GM12873 (cell line): ENCODE results near the gene ADCY2.

Experiments
- TF ChIP-seq, protein P1 (sequence below): IDR thresholded peaks from 2 replicates; pipeline ENCODE4 v1.5.1; 2012; ENCODE audit warnings: low read depth, mild to moderate bottlenecking, moderate library complexity, low read length, control low read depth; ENCODE audit not compliant: insufficient read depth; ENCODE audit errors: missing control alignments

The ADCY2 gene

DNA sequence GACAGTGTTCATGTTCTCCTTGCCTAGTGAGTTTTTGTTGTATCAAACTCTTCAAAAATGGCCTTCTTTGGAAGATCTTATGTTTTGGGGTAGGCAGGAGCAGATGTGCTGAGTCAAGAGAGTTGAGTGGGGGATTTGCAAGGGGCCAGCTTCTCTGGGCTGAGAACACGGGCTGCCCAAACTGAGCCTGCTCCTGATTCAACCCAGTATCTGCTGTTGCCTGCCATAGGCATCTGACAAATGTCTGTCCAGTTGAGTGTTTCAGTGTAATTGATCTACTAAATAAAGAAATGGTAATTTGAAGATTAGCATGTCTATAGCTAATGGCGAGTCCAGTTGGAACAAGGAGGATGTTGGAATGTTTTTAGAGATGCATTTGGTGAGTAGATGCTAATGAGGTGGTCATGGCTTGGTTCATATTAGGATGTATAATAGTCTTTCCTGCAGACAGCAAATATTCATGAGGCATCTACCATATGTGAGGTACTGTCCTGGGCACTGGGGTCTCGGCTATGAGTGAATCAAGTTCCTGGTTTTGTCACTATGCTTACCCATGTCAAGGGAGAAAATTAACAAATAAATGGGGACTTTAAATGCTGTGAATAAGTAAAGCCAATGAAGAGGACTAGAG, 119.5 kb downstream of the ADCY2 start:
- TF ChIP-seq, protein P1, sequence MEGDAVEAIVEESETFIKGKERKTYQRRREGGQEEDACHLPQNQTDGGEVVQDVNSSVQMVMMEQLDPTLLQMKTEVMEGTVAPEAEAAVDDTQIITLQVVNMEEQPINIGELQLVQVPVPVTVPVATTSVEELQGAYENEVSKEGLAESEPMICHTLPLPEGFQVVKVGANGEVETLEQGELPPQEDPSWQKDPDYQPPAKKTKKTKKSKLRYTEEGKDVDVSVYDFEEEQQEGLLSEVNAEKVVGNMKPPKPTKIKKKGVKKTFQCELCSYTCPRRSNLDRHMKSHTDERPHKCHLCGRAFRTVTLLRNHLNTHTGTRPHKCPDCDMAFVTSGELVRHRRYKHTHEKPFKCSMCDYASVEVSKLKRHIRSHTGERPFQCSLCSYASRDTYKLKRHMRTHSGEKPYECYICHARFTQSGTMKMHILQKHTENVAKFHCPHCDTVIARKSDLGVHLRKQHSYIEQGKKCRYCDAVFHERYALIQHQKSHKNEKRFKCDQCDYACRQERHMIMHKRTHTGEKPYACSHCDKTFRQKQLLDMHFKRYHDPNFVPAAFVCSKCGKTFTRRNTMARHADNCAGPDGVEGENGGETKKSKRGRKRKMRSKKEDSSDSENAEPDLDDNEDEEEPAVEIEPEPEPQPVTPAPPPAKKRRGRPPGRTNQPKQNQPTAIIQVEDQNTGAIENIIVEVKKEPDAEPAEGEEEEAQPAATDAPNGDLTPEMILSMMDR: no peak

DNA sequence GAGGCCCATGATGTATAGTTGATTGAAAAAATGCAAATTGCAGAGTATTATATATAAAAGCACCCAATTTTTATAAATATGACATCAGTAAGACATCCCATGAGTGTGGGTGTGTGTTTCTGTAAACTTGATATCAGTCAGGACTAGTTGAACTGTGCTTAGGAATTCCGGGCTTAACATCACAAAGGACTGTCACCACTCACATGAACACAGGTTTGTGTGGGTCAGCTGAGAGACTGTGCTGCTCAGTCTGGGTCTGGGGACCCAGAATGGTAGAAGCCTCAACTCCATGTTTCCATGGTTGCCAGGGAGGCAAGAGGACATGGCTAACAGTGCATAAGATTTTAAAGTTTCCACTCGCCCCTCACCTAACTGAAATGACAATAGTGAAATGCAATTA, 120.3 kb downstream of the ADCY2 start:
- TF ChIP-seq, protein P1: no peak

DNA sequence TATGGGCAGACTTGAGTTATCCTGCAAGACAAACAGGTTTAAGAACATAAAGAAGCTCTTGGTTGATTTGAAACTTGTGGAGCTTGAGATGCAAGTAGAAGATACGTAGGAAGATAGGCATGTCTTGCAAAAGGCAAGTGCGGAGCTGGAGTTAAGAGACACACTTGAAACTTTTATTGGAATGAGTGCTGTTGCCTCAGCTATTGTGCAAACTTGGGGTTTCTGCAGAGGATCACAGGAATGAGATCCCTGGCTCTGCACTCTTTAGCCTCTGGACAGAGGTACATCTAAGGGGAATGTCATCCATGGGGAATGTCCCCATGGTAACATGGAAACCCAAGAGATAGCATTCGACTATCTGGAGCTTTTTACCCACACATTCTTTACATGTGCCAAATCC, 121.1 kb downstream of the ADCY2 start:
- TF ChIP-seq, protein P1: no peak

DNA sequence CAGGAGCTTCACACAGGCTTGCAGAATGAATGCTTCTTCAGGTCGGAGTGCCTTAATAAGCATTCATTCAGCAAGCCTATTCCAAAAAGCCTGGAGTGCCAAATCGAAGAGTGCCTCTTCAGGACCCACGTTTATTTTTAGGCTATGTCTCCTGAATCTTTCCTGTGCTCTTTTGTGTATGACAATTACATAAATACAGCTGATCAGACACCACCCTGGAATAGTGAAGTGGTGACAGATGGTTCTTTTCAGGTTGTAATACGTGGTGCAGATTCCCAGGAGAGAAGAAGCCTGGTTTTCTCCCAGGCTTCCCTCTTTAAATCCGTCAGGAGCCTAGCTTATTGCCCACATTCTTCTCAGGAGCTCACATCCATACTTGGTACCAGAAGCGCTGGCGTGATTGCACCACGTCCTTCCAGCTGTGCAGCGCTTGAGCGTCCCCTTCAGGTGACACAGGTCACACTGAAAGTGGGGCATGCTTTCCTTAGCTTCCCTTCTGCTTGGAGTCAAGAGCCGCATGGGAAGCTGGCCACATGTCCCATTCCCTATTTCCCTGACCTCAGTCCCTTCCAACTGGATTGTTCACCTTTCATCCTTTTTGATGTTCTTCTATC, 123.1 kb downstream of the ADCY2 start:
- TF ChIP-seq, protein P1: peak; percentile 55

DNA sequence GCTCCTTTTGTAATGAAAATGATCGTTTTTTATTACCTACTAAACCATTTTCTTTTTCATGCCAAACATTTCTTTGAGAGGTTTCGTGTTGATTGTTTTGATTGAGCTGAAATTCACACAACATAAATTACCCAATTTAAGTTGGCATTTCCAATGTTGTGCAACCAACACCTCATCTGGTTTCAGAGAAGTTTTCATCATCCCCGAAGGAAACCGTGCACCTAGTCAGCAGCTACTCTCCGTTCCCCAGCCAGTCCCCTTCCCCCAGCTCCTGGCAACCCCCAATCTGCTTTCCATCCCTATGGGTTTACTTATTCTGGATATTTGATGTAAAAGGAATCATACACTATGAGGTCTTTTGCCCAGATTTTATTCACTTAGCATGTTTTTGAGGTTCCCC, 123.6 kb downstream of the ADCY2 start:
- TF ChIP-seq, protein P1: no peak

DNA sequence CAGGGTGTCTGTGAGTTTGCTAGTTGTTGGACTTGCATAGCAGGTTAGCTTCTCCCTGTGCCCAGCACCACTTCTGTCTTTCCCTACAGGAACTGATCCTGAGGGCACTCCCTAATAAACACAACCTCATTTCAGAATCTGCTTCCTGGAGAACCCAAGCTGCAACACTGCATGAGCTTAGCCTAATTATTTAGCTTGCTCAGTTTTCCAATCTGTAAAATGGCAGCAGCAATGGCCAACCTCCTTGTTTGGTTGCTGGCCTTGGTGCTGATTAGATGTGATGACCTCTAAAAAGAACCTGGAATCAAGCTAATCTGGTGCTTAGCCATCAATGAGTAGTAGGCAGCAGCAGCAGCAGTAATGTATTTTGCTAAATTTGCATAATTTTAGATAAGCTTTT, 133.9 kb downstream of the ADCY2 start:
- TF ChIP-seq, protein P1: no peak

DNA sequence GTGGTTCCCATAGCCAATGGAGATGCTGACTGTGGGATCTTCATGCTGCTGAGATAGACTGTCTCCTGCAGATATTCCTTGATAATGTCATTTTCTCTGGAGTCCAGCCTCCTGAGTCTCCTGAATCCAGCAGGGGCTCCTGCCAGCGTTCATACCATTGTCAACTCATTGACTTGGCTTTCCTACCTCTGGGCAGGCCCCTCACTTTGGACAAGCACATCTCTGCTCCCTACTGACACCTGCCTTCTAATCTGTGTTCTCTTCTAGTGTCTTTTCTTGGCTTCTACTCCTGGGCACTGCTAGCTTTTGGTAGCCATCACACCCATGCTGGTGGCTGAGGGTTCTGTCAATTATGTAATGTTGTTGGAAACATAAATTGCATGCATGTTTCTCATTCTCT, 138.0 kb downstream of the ADCY2 start:
- TF ChIP-seq, protein P1: no peak
